Cortex of kidney (tissue), 1 donor: ENCODE results near the gene OTUD3.
"Not testable (repeated sequence)": the region's sequence is repeated elsewhere in the genome, so short reads cannot be mapped to it uniquely, and the experiment has no call there.

ENCODE experiments used
- DNase-seq: peaks from one replicate; lab custom pipeline; 2025; lab: John Stamatoyannopoulos, UW

The OTUD3 gene, protein sequence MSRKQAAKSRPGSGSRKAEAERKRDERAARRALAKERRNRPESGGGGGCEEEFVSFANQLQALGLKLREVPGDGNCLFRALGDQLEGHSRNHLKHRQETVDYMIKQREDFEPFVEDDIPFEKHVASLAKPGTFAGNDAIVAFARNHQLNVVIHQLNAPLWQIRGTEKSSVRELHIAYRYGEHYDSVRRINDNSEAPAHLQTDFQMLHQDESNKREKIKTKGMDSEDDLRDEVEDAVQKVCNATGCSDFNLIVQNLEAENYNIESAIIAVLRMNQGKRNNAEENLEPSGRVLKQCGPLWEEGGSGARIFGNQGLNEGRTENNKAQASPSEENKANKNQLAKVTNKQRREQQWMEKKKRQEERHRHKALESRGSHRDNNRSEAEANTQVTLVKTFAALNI

DNA sequence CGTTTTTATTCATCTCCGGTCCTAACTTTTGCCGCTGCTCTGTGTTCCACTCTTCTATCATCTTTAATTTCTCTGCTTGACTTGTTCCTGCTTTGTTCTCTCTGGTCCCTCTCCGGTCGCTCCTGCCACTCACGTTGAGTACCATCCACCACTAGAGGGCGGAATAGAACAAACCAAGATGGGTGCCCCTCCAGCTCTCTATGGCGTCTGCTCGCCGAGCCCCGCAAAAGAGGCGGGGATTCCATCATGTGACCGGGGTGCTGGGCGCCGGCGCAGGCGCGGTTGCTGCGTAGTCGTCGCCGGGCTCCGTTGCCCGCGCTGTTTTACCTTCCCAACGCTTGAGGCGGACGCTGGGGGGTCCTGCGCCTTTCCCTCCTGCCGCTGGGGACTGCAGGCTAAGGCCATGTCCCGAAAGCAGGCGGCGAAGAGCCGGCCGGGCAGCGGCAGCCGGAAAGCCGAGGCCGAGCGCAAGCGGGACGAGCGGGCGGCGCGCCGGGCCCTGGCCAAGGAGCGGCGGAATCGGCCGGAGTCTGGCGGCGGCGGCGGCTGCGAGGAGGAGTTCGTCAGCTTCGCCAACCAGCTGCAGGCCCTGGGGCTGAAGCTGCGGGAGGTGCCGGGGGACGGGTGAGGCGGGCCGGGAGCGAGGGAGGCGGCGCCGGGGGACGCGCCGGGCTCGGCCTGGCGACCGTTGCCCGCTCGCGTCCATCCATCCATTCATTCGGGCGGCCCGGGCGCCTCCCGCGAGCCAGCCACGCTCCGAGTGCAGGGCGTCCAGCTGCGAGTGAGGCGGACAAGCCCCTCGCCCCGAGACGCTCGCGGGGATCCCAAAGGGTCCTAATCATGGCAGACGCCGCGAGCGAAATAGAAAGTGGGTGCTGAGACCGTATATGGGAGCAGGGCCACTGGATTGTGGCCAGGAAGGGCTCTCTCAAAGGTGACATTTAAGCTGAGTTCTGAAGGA is at the start of gene OTUD3:
Gene OTUD3, plus strand, starts transcription at position 285 of the 961 bp plus-strand sequence. Its CDS starts 119 bp downstream, at position 404.
- peak; percentile 94 for DNase-seq

DNA sequence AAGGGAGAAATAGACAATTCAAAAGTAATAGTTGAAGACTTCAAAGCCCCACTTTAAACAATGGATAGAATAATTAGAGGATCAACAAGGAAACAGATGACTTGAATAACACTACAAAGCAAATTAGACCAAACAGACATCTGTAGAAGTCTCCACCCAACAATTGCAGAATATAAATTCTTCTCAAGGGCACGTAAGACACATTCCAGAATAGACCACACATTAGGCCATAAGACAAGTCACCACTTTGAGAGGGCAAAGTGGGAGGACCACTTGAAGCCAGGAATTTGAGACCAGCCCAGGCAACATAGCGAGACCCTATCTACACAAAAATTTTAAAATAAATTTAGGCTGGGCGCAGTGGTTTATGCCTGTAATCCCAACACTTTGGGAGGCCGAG is 46.6 kb upstream of the OTUD3 start:
- DNase-seq: no peak

DNA sequence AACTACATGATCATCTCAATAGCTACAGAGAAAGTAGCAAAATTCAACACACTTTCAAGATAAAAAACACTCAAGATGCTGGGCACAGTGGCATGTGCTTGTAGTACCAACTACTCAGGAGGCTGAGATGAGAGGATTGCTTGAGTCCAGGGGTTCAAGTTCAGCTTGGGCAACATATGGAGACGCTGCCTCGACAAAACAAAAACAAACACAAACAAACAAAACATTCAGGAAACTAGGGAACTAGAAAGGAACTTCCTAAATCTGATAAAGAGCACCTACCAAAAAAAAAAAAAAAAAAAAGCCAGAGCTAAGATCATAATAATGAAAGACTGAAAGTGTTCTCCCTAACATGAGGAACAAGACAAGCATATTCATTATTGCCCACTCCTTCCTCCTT is 44.3 kb upstream of the OTUD3 start:
- DNase-seq: no peak

DNA sequence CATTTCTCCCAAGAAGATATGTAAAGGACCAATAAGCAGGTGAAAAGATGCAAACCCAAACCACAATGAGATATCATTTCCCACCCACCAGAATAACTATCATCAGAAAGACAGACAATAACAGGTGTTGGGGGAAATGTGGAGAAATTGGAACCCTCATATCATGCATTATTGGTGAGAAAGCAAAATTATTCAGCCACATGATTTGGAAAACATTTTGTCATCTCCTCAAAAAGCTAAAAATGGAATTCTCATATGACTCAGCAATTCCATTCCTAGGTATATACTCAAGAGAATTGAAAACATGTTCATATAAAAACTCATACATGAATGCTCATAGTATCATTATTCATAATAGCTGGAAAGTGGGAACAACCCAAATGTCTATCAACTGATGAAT is 42.0 kb upstream of the OTUD3 start:
- DNase-seq: no peak

DNA sequence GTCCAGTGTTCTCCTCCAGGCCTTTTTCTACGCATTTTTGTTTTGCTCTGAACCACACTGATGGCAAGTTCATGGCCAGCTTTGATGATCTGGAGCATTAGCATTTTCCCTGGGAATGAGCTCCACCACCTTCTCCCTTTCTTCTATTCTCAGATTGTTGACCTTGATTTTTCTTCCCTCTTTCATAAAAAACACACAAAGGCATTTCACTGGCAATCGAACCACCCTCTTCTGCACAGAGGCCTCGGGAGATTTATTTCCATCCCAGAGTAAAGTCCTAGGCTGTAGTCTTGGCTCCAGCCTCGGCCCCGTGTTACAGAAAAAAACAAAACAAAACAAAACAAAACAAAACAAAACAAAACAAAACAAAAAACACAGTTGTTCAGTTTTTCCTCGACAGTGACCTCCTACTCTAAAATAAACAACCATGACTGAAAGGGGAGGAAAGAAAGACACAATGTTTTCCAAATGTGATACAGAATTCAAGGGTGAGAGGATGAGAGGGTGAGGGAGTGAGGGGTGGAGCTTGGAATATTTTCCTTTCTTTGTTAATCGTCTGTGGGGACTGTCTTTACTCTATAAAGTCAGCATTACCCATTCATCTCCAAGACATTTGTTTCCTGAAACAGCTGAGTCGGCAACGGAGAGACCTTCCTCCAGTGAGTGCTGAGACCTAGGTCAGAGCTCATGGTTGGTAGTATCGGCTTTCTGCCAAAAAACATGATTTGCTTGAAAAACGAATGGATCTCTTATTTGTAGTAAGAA is 37.3 kb upstream of the OTUD3 start:
- no peak for DNase-seq

DNA sequence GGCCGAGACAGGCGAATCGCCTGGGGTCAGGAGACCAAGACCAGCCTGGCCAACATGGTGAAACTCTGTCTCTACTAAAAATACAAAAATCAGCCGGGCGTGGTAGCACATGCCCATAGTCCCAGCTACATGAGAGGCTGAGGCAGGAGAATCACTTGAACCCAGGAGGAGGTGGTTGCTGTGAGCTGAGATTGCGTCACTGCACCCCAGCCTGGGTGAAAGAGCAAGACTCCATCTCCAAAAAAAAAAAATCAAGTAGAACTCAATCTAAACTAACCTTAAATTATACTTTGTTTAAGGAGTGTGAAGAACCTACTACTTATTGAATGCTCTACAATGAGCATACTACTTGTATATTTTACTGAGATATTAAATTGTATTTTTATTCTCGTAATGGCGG is 36.6 kb upstream of the OTUD3 start:
- DNase-seq: no peak

DNA sequence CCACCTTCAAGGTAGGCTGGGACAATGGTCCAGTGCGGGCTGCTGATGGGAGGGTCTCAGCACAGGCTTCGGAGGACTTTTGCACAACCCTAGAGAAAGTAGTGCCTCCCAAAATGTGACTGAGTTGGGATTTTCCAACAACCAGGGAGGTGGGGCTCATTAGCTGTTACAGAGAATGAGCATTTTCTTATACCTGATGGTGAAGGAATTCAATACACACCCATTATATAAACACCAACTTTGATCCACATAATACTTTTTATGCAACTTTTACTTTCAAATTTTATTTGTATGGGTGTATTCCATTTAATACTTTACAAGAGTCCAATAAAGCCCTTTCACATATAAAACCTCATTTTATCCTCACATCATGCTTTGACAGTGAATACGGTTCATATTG is 35.9 kb upstream of the OTUD3 start:
- no peak for DNase-seq

DNA sequence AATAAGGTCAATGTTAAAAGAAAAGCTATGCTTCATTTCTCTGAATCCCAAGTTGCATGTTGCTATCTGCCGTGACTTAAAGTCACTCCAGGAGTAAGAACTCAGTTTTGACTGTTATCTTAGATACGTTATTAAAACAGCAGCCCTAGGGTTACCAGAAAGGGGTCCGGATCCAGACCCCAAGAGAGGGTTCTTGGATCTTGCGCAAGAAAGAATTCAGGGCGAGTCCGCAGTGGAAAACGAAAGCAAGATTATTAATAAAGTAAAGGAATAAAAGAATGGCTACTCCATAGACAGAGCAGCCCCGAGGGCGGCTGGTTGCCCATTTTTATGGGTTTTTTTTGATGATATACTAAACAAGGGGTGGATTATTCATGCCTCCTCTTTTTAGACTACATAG is 34.9 kb upstream of the OTUD3 start:
- DNase-seq: not testable (repeated sequence)

DNA sequence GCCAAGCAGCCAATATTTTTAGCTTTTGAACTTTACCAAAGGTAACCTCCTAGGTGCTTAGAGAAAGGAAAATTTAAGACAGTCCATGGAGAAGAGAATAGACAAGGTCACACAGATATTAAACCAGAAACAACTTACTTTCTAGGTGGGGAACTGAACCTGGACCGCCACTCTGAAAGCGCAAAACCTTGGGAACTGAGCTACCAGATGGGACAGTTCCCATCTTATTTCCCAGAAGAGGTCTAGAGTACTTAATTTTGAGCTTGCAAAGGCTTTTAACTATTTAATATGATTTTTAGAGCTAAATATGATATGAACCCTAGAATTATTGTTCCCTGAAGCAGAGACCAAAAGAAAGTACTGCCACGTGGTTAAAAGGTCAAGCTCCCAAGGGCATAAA is 32.9 kb upstream of the OTUD3 start:
- not testable (repeated sequence) for DNase-seq

DNA sequence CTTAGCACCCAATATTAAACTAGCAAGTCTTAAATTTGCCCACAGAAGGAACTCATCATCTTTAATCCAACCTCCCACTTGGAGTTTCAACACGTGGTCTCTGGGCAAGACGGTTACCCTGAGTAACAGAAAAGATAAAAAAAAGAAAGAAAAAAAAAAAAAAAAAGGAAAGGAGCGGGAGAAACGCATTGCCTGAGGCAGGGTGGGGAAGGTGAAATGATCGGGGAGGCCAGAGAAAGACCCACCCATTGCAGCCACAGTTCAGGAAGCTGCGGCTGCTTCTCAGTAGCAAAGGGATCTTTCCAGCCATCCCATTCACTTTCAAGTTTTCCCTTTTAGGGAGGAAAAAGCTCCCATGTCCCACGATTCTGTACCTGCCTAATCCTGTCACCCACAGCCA is 32.0 kb upstream of the OTUD3 start:
- DNase-seq: no peak

DNA sequence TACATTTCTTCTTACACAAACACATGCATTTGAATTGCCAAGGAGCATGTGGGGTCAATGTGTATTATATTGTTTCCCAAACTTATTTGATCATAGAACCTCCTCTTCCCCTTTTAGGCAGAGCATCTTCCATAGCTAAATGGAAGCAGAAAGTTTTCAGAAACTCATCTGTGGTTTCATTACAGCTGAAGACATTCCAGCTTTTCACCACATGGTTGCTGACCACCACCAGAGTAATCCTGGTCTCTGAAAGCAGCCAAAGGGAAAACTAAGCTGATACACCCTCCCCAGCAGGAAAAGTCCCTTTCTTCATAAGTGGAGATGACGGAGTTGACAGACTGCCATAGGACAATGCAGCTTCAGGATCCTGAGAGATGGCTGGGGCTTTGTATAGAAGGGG is 30.2 kb upstream of the OTUD3 start:
- DNase-seq: no peak

DNA sequence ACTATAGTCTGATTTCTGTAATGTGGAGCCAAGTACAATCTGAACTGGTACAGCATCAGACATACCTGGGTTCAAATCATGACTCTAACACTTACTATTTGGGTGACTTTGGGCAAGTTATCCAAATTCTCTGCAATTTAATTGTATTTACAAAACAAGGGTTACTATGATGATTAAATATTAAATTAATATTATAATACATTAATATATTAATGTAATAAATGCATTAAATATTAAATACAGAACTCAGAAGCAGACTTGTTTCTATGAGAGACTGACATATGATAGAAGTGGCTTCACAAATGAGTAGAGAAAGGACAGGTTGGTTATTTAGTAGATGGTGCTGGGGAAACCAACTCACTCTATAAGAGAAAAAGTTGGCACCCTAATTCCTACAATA is 27.3 kb upstream of the OTUD3 start:
- DNase-seq: no peak

DNA sequence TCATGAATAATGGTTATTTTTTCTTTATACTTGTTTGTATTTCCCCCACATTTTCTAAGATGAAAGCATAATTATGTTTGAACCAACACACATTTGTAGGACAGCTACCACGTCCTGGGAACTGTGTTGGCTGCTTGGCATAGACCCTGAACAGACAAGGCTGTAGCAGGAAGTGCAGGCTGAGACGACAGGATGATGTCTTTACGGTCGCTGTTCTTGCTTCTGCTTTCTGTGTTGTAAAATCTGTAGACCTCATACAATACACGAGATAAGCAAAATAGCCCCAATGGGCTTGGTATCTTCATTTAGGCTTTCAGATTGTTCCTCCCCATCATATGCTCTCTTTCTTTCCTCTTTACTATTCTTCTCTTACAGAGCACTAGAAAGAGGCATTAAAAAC is 23.3 kb upstream of the OTUD3 start:
- no peak for DNase-seq

DNA sequence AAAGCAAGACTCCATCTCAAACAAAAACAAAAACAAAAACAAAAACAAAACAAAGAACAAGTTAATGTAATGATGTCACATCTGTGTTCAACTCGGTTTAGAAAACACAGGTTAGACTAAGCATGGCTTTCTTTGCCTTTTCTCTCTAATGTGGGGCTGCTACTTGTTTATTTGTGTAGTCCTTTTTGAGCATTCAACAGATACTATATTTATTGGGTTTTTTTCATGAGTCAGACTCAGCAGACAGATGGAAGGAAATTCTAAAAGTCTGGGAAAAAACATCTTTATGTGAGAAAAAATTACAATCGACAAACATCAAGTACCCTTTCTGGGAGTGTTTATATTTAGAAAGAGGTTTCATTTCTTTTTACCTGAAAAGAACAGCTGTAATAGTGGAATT is 22.3 kb upstream of the OTUD3 start:
- DNase-seq: no peak

DNA sequence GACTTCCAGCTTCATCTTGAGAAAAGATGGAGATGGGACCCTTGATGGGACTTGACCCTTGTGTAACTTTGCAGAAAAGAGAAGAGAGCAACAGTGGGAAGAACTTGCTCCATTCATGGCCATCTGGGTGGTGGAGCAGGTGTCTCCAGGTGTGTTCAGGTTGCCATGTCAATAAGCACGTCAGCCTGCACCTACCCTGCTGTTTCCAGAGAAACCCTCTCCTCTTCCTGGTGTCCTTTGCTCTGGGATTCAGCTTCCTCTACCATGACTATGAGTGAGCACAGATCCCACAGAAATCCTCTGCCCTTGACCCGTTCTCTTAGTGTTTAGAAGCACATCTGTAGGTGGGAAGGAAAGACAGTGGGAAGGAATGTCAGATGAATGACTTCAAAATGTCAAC is 21.8 kb upstream of the OTUD3 start:
- no peak for DNase-seq

DNA sequence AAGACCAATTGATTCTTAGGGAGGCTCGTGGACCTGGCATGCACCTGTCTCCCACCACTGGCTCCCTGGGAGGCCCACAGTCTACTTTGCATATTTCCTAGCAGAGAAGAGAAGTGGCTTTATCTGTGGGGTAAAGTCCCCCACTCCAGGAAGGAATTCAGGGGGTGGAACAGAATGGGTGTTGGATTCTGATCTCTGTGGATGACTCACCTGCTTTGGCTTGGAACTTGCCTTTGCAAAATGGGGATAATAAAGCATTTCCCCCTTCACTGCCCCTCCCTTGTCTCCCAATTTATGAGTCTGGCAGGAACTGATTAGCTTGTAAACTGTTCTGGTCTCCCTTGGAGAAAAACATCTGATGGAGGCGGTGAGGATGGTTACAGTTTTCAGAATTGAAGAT is 21.2 kb upstream of the OTUD3 start:
- DNase-seq: no peak

DNA sequence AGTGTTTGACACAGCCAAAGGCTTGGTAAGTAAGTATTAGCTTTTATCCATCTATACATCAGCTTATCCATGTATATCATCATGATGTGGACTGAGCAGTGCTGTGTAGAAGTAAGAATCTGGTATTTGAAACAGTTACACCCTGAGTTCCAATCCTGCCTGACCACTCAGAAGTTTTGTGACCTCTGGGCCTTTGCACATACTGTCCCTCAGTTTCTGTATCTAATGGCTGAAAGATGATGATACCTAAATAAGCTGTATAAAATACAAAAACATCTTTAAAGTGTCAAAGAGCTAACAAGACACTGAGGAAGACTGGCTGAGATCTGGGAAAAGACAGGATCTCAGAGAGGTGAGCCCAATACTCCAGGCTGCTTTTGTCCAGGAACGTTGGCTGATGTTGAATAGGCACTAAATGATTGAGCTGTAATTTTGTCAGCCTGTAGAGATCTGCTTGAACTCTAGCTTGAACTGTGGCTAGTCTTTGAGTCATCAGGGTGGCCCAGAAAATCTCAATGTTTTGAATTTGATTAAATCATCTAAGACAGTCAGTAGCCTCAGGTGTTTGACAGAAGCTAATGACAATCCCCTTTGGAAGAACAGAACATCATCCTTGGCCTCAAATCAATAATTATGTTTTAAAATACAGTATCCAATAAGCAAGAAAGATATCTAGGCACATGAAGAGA is 20.2 kb upstream of the OTUD3 start:
- no peak for DNase-seq

DNA sequence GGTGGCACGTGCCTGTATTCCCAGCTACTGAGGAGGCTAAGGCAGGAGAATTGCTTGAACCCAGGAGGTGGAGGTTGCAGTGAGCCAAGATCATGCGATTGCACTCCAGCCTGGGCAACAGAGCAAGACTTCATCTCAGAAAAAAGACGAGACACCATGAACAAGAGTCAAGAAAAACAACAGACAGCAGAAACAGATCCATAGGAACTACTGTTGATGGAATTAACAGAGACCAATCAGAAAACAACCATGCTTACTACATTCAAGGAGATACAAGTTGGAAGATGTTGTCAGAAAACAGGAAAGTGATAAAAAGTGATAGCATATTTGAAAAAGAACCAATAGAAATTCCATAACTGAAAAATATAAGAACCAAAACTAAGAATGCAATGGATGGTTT is 19.3 kb upstream of the OTUD3 start:
- DNase-seq: no peak

DNA sequence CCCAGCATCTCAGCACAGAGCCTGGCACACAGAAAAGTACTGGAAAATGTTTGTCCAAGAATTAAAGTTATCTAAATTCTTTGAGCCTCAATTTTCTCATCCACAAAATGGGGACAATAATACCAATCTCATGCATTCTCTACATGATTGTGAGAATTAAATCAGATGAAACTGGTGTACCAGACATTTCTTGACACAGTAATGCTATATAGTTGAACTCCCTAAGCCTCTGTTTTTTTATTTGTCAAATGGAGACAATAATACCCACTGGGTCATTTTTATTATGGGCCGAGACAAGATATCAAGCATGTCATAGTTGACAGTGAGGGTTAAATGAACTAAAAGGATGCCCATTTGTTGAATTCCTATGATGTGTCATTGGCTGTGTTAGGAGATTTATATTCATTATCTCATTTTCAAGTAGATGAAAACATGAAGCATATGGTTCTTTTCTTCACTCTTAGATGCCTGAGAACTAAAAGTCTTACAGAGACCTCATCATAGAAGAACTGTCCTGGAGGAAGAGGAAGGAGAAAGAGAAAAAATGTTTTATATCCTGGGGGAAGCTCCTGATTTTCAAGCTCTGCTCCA is 17.5 kb upstream of the OTUD3 start:
- DNase-seq: no peak

DNA sequence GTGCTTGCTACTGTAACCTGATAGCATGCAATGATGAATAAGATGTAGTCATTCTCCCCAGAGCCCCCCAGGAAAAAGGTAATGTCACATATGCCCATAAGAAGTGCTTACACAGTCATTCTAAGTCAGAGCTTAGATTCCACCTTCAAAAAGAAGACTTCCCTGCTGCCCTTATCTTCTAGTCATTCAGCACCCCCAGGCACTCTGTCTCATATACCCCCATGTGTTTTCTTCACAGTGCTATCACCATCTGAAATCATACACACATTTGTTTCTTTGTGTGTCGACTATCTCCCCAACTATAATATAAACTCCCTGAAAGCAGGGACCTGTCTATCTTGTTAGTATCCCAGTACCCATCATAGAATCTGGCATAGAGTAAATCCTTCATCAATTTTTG is 16.2 kb upstream of the OTUD3 start:
- no peak for DNase-seq

DNA sequence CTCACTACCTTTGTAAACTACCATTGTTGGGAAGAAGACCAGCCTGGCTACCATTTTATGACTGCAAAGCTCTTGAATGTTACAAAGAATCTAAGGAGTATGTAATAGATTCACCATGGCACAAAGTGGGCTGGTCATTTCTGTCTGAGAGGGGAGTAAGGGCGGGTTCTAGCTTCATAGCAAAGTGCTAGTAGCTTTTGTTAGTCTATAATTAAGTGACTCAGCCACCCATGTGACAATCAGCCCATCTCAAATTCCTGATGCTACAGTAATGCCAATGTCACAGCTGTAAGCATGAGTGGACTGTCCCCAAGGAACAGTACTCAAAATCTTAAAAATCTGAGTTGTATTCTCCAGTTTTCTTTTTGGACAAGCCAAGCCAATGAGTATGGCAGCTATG is 15.4 kb upstream of the OTUD3 start:
- DNase-seq: no peak
